Measurements from ENCODE around the gene TBK1.

DNA sequence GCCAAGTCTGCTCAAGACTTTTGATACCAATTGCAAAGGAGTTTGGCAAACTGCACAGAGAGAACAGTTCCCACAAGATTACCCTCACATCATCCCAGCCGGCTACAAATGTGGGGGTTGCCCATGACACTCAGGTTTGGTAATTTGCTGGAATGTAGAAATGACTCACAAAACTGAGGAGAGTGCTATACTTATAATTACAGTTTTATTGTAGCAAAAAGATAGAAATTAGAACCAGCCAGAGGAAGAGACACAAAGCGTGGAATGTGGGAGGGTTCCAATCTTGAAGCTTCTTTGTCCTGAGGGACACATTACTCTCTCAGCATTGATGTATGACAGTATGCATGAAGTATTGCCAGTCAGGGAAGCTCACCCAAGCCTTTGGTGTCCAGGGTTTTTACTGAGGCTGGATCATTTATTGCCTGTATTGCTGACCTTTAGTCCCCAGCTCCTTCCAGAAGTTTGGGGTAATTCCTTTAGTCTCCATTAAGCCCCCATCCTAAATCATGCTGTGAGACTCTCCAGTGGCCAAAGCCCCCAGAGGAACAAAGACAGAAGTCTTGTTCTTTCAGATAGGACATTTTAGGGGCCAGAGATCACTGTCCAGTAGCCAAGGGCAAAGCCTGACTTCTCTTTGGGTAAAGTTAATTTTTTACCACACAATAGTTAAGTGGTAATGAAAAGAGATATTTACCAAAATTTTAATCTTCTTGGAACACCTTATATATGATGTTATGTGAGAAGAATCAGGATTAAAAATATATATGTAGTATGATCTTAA lies 9.9 kb downstream of the TBK1 start:
- no peak for TF ChIP-seq POLR2A (IDR thresholded peaks at IDR 0.05; ENCODE audit: low read depth, low read length)
- no peak for TF ChIP-seq POLR2AphosphoS5 (IDR thresholded peaks at IDR 0.05; ENCODE audit: low read depth, low read length)
- no peak for TF ChIP-seq TAF1 (IDR thresholded peaks at IDR 0.05; ENCODE audit: borderline replicate concordance, low read depth, low read length)

Measured in GM12892 (cell line).